HT-29 (cell line): ENCODE data around the gene MAGEF1. TPM values are rescaled to one million over a fixed set of nuclear protein-coding genes. Genes with fewer than 3 reads are reported as not detected.

Experiments
- DNase-seq: peaks from one replicate; pipeline ENCODE4 v3.0.0-alpha.2; 2015; ENCODE audit warnings: low spot score
- total RNA-seq: library from RNA; depleted of rRNA; stranded (reverse); fragments of >200 nt; shearing (Covaris generic); gene quantifications from 2 replicates; pipeline ENCODE4 v1.2.3, GENCODE V29; 2014

Gene MAGEF1
- total RNA-seq, 1 experiment from 2014 or later = 33.8 TPM

DNA sequence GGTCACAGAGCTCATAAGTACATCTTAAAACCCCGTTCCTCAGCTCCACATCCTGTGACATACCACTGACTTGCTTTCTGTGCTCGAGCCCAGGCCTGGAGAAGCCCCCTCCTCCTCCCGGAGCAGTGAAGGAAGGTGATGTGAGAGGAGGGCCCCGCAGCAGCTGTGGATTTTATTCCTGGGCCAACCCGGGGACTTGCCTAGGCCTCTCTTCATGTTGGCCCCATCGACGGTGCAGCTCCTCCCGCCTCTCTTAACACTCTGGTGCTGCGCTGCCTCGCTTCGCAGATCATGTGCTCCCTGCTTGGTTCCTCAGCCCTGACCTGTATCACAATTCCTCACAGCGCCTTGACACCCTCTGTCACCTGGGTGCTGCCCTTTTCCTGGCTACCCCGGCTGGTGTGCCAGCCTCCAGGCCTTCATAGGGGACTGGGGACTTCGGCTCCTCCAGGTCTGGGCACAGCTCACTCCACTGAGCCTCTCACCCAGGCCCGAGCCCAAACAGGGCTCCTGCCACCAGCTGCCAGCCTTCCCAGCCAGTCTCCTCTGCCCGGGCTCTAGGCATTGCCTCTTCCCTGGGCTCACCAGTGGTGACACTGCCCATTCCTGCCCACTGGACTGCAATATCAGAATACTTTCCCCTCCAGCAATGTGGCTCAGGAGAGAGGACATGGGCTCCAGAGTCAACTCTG lies 21.5 kb downstream of the MAGEF1 start:
- no peak for DNase-seq

DNA sequence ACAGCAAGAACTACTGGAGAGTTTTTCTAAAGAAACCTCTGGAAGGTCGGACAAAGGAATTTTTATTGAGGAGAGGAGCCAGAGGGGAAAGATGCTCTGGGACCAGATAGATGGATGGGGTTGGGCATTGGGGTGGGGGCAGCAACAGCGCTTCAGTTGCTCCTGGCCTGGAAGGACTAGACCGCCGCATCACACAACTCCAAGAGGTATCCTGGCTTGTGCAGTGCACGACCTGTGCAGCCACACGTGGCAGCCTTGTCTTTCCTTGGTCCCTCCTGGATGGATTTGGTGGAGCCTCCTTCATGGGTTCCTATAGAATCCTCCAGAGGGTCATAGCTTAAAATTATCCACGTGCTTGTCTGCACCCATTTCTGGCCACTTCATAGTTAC lies 23.0 kb downstream of the MAGEF1 start:
- no peak for DNase-seq

DNA sequence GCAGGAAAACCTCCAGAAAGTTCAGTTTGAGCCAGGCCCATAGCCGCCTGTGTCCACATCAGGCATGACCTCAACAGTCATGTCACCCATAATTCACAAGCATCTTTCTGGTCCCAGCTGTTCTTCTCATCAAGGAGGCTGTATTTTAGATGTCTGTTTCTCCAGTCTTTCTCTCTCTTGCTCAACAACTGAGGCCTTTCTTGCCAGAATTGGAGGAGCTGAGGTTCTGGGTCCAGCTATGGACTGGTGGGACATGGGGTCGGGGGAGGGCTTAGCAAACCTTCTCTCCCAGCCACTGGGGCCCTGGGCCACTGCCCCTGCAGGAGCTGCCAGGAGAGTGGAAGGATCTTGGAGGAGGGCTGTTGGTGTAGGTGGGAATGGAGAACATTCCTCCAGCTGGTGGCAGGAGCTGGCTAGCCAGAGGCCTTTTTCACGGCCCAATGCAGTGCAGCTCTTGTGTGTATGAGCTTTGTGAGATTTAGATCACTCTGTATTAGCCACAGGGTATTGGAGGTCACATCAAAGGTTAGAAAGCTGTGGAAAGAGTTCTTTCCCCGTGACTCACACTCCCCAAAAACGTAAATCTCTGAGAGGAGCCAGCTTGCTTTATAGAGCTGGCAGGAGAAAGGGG lies 23.5 kb downstream of the MAGEF1 start:
- no peak for DNase-seq

DNA sequence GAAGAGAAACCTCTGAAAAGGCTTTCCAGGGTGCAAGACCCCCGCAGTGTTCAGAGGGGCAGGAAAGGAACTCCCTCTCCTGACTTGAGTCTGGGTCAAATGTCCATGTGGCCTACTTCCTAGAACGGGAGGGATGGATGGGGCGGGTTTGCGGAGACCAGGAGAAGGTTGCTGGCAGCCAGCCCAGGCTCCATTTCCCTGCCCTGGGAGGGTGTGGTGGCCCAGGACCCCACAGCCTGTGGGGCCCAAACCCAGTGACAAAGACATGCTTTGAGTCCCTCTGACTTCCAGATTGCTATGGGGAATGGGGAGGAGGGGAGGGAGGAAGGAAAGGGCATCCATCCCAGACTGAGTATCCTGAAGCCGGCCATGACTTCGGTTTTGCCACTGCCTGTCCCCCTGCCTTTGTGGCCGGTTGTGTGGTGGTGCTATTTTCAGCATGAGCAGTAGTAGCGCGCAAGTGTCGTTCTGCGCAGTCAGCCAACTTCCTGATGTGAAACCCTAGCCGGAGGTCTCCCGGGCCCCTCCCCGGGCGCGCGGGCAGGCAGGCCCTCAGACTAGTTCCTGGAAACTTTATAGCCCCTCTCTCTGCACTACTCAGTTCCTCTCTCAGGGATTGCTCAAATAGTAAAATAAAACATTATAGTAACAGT lies 24.4 kb downstream of the MAGEF1 start:
- DNase-seq = no peak

DNA sequence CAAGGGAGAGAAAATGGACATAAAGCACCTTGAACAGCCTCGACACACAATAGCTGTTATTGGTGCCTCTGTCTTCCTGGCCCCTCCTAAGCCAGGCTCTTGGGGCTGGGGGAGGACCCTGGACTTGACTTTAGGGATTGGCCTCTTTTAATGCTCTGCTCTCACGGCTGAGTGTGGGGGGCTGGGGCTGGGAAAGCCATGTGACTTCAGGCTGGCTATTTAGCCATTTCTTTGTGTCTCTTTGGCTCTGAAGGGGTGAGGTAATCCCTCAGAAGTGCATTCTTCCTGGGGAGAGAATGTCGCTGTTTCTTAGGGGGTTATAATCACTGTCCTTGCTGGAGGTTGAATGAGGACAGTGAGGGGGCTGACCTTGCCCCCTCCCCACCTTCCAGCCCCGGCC lies 26.2 kb downstream of the MAGEF1 start:
- no peak for DNase-seq

DNA sequence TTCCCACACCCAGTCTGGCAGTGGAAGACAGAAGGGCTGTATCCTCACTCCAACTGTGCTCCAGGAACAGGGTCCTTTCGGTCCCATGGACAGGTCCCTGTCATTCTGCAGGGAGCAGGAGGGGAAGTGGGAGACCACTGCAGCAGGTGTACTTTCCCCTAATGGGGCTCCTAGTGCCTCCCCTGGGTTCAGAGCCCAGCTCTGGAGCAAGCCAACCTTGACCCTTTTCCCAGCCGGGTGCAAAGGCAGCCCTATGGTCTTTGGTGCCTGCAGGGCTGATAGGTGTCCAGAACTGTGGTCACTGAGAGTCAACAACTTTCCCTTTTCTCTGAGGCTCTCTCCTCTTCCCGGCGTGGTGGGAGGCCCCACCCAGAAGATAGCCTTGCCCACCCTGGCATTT lies 26.8 kb downstream of the MAGEF1 start:
- no peak for DNase-seq

DNA sequence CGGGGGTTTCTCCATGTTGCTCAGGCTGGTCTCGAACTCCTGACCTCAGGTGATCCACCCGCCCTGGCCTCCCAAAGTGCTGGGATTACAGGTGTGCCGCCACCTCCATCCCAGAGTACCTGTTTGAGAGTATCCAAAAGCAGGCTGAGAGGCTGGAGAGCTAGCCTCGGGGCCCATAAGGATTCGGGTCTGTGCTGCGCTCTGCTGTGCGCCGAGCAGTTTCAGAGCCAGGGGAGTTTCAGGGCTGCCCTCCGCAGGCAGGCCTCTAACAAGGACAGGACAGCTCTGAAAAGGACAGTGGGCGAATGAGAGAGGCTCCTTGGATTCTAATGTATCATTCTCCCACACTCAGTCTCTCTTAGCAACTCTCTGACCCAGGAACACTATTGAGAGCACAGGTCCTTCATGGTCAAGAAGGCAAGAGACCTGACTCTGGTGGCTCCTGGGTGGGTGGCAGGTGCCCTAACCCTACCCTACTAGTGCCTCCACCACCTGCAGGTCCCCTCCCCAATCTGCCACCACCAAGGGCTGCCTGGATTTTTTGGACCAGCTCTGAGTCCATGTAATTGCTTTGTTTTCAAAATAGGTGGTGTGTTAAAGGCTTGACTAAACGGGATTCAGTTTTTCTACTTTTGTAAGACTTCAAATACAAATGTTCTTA lies 27.8 kb downstream of the MAGEF1 start:
- no peak for DNase-seq

DNA sequence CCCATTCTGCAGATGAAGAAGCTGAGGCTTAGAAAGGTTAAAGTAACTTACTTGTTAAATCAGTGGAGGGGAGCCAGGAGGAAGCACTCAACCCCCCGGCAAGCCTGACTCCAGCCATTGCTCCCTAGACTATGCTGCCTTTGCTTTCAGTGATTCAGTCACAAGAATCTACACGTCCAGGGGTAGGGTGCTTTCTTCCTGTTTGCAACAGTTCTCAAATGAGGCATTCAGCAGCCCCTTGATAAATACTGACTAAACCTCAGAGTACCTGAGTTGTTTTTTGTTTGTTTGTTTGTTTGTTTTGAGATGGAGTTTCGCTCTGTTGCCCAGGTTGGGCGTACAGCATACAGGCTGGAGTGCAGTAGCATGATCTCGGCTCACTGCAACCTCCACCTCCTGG lies 28.6 kb downstream of the MAGEF1 start:
- DNase-seq = no peak

DNA sequence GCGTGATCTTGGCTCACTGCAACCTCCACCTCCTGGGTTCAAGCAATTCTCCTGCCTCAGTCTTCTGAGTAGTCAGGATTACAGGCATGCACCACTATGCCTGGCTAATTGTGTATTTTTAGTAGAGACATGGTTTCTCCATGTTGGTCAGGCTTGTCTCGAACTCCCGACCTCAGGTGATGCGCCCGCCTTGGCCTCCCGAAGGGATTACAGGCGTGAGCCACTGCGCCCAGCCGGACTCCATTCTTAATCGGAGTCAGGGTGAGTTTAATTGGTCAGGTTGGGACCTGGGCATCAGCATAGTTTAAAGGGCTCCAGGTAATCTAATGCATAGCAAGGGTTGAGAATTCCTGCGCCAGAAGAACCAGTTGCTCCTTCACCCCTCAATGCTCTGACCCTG lies 29.2 kb downstream of the MAGEF1 start:
- DNase-seq = no peak

DNA sequence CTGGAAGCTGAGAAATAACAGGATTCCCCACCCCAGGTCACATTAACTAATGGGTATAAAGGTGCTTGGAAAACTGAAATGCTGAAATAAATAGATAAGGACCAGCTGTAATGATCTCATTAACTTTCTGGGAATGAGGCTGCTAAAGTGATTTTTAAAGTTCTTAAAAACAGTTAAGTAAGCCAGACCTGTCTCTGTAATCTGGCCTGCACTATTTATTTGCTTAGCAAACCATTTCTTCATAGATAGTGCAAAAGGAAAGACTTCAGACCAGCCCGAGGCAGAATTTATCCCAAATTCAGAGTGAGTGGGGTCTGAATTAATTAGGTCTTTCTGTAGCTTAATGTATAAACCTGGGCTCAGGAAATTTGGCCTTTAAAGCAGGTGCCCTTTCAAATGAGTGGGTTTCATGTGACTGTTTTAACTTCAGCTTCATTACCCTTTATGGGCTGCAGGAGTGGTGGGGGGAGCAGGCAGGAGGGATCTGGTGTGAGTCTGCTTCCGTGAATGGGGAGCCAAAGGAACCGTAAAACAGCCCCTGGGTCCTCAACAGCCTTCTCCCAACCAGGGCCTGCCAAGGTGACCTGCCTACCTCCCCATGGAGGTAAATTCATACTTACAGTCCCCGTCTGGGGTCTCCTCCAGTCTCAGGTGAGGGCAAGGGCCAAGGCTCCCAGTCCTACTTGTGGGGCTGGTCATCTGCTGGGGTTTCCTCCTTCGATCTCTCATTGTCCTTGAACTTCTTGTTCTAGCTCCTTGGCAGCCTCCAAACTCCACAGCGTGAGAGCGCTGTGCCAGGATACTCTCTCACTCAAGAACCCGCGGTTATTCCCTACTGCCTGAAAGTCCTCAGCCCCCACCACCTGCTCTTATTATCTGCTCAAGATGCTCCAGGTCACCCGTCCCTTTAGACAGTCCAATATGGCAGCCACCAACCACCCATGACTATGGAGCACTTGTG lies 31.2 kb downstream of the MAGEF1 start:
- DNase-seq = no peak

DNA sequence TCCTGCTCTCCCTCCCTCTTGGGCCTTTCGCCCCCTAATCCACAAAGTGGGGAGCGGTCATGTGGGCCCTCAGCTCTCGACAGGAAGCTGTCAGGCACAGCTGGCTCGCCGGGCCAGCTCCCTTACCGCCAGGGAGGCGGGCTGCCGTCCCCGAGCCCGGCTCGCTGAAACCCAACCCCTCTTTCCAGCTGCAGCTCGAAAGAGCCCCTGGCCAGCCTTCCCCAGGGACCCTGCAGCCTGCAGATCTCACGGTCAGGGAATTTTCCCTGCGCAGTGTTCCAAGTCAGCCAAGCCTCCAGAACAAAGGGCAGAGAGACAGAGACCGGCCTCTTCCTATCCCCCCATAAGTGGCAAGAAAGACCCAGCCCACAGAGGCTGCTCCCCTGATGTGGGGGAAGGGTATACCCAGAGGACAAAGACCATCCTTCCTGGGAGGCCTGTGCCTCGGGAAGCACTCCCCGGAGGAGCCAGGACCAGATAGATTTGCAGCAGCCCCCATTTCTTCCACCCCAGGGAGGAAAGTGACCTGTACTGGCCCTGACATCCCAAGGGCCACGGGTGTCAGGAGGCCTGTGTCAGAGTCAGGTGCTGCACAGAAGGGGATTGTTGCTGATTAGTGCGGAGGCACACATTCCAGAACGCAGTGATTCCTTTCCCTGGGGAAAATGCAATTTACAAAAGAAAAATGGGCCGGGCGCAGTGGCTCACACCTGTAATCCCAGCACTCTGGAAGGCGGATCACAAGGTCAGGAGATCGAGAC lies 32.6 kb downstream of the MAGEF1 start:
- no peak for DNase-seq

DNA sequence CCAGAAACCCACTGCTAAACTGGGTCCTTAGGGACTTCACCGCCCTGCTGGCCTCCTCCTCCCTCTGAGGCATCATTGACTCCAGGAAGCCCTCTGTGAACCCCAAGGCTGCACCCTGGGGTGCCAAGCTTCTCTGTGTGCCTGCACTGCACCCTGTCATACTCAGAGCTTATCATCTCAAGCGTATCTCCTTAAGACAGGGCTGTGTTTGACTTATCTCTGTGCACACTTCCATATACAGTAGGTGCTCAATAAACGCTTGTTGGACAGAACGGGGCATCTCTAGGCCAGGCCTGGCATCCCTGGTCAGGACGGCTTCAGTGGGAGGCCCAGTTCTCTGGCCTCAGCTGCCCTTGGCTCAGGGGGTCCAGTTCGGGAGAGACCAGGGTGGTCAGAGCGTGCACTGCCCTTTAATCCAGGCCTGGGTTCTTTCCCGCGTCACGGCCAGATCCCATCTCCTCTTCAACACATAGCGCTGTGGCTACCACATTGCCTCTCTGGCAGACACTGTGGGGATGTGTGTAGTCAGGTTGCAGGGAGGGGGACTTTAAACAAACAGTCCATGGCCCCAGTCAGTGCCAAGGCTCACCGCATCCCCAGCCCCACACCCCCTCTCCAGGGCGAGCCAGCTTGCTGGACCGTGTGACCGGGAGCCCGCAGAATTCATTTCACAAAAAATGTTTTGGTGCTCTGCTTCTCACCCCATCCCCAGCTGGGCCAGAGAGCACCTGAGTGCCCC lies 33.4 kb downstream of the MAGEF1 start:
- DNase-seq = no peak

DNA sequence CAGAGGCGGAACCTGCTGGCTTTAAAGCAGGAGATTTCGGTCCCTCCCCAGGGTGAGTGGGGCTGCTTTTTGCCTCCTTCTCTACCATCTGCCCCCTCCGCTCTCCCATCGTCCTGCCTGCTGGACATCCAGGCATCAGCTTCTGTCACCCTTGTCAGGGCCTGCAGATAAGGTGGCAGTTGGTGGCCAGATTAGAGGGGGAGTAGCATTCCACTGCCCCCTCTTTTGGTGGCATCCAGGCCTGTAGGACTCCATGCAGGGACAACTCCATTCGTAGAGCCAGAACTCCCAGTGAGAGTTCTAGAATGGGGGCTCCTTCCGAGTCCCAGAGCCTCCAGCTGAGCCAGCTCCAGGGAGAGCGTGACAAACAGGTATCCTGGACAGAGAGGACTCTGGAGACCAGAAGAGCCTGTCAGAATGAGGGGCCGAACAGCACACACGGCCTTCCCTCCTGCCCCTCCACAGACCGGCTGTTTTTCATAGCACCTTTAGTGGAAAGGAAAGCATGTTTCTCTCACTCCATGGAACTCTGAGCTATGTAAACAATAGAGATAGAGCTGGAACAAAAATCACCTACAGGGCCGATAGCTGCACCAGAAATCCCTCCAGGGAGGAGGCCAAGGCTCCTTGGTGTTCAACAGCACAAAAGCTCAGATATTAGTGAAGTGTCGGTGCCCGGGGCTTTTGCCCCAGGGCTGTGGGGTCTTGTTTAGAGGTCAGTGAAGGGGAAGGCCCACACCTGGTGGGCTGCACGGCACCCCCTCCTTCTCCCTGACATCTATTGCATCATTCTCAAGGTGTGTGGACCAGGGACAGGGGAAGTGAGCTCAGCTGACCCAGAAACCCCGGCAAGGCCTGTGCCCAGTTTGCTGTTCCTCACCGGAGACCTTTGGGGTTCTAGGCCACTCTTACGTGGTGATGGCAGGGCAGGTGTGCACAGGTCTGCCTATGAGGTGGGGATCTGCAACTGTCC lies 34.2 kb downstream of the MAGEF1 start:
- DNase-seq = no peak

DNA sequence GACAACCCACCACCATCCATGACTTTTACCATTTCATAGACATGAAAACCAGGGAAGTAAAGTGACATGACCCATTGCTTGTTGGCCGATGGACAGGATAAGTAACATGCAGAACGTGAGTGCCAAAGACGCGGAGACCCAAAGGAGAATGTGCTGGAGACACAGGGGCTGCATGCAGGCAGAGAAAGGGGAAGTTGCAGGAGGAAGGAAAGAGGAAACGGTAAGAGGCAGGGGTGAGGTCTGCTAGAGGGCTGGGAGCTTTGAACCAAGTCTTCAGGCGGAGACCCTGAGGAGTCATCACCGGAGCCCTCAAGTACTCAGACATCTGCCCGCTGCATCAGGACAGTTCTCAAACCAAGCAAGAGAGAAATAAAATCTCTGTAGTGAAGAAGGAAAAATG lies 34.9 kb downstream of the MAGEF1 start:
- DNase-seq = no peak

DNA sequence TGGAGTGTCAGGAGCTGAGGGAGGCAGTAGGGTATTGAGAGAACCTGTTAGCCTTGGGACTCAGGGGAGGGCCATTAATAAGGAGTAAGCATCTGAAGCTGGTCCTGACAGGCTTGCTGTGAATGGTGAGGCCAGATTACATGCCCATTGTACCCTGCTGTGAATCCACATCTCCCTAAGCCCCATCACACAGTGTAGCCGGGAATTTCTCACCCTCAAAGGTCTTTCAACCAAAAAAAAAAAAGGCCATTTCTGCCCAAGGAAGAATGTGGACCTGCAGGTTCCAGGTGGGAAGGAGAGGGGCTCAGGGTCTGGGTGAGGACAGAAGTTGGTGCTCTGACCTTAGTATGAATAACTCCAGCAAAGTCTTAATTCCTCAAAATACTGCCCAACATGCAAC lies 37.2 kb downstream of the MAGEF1 start:
- no peak for DNase-seq

DNA sequence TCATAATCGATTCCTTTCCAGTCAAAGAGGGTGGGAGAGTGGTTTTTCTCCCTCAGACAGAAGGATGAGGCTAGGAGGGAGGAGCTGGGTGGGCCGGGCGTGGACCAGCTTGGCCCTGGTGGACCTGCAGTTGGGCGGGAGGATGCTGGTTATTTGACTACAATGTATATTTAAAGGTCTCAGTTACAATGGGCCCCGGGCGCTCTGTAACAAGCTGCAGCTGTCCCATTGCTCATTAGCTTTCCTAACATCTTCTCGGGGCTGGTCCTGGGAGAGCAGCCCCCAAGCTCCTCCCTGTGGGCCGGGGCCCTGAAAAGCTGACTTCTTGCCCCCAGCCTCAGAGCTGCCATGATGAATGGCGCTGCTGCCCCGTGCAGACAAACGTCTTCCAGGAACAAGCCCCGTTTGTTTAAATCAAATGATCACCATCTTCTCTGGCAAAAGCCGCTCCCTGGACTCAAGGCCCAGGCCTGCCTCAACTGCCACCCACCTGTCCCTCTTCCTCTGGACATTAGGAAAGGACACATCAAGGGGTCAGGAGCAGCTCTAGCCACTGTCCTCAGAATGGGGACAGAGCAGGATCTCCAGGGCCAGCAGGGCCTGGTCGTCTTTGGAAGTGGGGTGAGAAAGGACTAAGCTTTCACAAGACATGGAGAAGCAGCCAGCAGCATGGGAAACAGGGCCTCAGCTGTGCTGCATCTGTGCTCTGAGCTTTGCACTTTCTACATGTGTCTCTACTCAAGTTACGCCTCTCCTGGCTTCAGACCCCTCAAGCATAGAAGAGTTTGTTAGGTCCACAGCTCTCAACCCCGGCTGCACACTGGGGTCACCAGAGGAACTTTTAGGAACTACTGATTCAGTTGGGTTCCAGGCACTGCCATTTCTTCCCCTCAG lies 38.6 kb downstream of the MAGEF1 start:
- no peak for DNase-seq

DNA sequence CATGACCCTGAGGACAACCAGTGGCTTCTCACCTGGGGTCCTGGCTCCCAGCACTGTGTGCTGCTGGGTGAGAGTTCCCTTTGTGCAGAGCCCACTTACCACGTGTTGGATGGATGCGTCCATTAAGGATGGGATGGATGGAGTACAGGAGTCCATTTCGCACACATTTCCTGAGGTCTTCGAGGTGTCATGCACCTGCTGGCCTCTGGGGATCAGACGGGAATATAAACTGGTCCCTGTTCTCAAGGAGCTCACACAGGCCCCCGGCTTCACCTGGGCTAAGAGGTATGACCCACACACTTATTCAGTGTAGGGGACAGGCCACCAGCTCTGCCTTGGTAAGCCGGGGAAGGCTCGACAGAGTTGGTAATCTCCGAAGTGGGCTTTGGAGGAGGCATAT lies 39.5 kb downstream of the MAGEF1 start:
- DNase-seq = no peak
